ENCODE results near the gene CPAMD8. TPM values are rescaled to one million over a fixed set of nuclear protein-coding genes. Genes with fewer than 3 reads are reported as not detected.
"Not testable (repeated sequence)": the region's sequence is repeated elsewhere in the genome, so short reads cannot be mapped to it uniquely, and the experiment has no call there.

CPAMD8 gene
- total RNA-seq, 1 experiment from 2014 or later: 0.34 TPM

- DNase-seq (ENCODE audit: low read depth in 1 of 2, low spot score in 2 of 2): peak in 1 of 2 experiments; percentile 14
- Histone ChIP-seq H3K27me3 (replicated peaks) (no peaks in the 10 kb centered on the region), H3K36me3 (no peaks in the 10 kb centered on the region), H3K27ac (no peak overlapping the region), H3K9me3 (replicated peaks) (0 out of 2 replicates have a peak, but pooled peaks cover 5% of the 10 kb centered on the region), H3K4me3 (no peak overlapping the region), H3K4me1 (replicated peaks) (no peaks in the 10 kb centered on the region)
These were observed 57.5 kb downstream of the CPAMD8 start for GRCh38 chr19:16969135-16969534.

GRCh38 chr19:16960996-16961822 is 65.4 kb downstream of the CPAMD8 start:
- peak in 1 of 2 experiments; percentile 46 for DNase-seq (ENCODE audit: low read depth in 1 of 2, low spot score in 2 of 2)
- H3K27ac ChIP-seq; H3K4me1 ChIP-seq (replicated peaks); H3K4me3 ChIP-seq; H3K36me3 ChIP-seq; H3K27me3 ChIP-seq (replicated peaks); H3K9me3 ChIP-seq (replicated peaks): not testable (repeated sequence)

- H3K9me3 ChIP-seq (replicated peaks); DNase-seq (ENCODE audit: low read depth in 1 of 2, low spot score in 2 of 2); H3K27me3 ChIP-seq (replicated peaks); H3K4me1 ChIP-seq (replicated peaks); H3K36me3 ChIP-seq; H3K27ac ChIP-seq; H3K4me3 ChIP-seq: not testable (repeated sequence)
These were observed 68.3 kb downstream of the CPAMD8 start for GRCh38 chr19:16958277-16958676.

DNA sequence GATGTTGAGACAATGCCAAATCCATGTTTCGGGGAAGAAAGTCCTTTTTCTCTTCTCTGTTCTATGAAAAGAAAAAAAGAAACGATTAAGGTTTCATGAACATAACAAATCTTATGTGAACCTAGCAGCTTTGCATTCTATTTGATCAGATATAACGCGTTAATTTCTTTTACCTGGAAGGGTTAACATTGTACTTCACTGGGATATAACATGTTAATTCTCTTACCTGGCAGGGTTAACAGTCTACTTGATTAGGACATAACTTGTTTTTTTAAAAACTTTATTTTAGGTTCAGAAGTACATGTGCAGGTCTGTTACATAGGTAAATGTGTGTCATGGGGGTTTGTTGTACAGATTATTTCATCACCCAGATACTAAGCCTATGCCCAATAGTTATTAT is 68.8 kb downstream of the CPAMD8 start:
- no peaks in the 10 kb centered on the region for H3K9me3 ChIP-seq (replicated peaks)
- H3K4me3 ChIP-seq: no peak overlapping the region
- H3K36me3 ChIP-seq: no peaks in the 10 kb centered on the region
- no peak overlapping the region for H3K27ac ChIP-seq
- DNase-seq (ENCODE audit: low read depth in 1 of 2, low spot score in 2 of 2): no peak
- no peaks in the 10 kb centered on the region; the same call in 1 of the 2 replicates for H3K4me1 ChIP-seq (replicated peaks)
- H3K27me3 ChIP-seq (replicated peaks): peaks cover 1% of the 10 kb centered on the region; the same call in 1 of the 2 replicates

DNA sequence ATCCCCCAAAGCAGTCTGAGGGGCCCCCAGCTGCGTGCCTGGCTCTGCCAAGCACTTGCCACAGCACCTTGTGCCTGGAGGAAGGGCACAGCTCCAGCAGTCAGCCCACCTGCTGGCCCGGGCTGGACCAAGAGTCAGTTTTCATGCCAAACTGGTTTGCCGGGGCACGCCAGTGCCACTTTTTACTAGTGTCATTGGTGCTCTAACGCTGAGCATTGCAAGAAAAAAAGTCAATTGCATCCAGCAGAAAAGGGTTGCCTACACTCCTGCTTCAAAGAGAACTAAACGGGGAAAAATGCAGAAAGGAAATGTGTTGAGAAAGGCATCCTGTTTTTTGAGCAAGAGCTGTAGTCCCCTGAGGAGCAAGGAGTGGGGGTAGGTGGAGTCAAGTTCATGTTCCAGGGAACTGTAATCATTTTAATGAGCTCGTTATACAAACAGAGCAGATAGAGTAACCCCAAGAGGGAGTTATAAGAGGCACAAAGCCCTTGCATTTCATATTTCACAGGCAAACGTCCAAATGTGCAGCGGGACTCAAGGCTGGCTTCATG is 69.4 kb downstream of the CPAMD8 start:
- no peaks in the 10 kb centered on the region for H3K36me3 ChIP-seq

DNA sequence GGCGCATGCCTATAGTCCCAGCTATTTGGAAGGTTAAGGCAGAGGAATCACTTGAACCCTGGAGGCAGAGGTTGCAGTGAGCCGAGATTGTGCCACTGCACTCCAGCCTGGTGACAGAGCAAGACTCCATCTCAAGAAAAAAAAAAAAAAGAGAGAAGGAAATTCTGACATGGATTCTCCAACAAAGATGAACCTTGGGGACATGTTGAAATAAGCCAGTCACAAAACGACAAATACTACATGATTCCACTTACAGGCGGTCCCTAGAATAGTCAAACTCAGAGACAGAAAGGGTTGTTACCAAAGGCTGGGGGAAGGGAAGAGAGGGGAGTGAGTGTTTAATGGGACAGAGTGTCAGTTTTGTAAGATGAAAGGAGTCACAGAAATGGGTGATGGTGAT is 71.4 kb downstream of the CPAMD8 start:
- no peaks in the 10 kb centered on the region for H3K4me1 ChIP-seq (replicated peaks)
- H3K27me3 ChIP-seq (replicated peaks): peaks cover 4% of the 10 kb centered on the region; the same call in 1 of the 2 replicates
- H3K36me3 ChIP-seq: no peaks in the 10 kb centered on the region
- H3K9me3 ChIP-seq (replicated peaks): no peaks in the 10 kb centered on the region
- H3K4me3 ChIP-seq: no peak overlapping the region
- DNase-seq (ENCODE audit: low read depth in 1 of 2, low spot score in 2 of 2): no peak
- no peak overlapping the region for H3K27ac ChIP-seq

More for the DNA sequence above, 69.4 kb downstream of the CPAMD8 start:
- Histone ChIP-seq H3K9me3 (replicated peaks) (no peaks in the 10 kb centered on the region), H3K27ac (no peak overlapping the region), H3K4me1 (replicated peaks) (no peaks in the 10 kb centered on the region; the same call in 1 of the 2 replicates), H3K4me3 (no peak overlapping the region), H3K27me3 (replicated peaks) (peaks cover 4% of the 10 kb centered on the region; the same call in 1 of the 2 replicates)
- no peak for DNase-seq (ENCODE audit: low read depth in 1 of 2, low spot score in 2 of 2)

GRCh38 chr19:16952046-16952445 is 74.6 kb downstream of the CPAMD8 start:
- peaks cover 4% of the 10 kb centered on the region; the same call in 1 of the 2 replicates for H3K27me3 ChIP-seq (replicated peaks)
- no peak for DNase-seq (ENCODE audit: low read depth in 1 of 2, low spot score in 2 of 2)
- H3K4me1 ChIP-seq (replicated peaks): no peaks in the 10 kb centered on the region
- no peaks in the 10 kb centered on the region for H3K9me3 ChIP-seq (replicated peaks)
- H3K4me3 ChIP-seq: no peak overlapping the region
- H3K36me3 ChIP-seq: no peaks in the 10 kb centered on the region
- no peak overlapping the region for H3K27ac ChIP-seq

DNA sequence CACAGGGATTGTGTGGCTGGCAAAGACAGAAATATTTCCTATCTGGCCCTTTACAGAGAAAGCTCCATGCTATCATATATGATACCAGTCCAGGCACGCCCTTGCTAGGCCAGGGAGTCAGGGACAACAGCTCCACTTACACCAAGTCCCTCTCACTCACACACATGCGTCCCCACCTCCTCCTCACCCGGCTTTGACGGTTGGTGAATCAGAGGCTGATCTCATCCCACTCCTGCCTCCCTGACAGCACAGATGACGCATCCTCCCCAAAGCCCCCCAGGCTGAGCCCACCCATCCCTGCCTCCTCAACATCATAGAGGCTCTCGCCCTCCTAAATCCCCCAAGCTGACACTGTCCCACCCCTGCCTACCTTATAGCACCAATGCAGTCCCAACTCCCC is 75.1 kb downstream of the CPAMD8 start:
- no peak for DNase-seq (ENCODE audit: low read depth in 1 of 2, low spot score in 2 of 2)
- no peak overlapping the region for H3K27ac ChIP-seq
- H3K36me3 ChIP-seq: no peaks in the 10 kb centered on the region
- no peak overlapping the region for H3K4me3 ChIP-seq
- peaks cover 4% of the 10 kb centered on the region; the same call in 1 of the 2 replicates for H3K27me3 ChIP-seq (replicated peaks)
- no peaks in the 10 kb centered on the region for H3K4me1 ChIP-seq (replicated peaks)
- H3K9me3 ChIP-seq (replicated peaks): no peaks in the 10 kb centered on the region

DNA sequence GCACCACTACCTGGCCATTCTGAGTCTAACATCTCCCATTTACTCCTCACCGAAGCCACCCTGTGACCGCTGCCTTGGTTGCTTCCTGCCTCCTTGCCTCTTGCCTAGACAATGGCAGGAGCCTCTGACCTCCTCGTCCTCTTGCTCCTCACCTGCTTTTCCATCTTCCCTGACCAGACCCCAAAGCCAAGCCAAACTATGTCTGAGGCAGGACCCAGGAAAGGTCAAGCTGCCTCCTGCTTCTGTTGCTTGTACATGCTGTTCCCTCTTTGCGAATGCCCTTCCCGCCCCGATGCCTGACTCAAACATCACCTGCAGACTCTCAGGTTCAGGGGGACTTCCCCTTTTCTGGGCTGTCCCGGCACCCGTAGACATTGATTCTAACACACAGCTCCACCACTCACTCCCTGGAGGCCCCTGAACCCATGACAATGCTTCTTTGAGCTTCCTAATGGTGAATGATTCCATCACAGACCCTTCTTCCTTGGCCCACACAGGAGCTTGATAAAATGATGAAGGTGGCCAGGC is 77.0 kb downstream of the CPAMD8 start:
- no peaks in the 10 kb centered on the region for H3K36me3 ChIP-seq

DNA sequence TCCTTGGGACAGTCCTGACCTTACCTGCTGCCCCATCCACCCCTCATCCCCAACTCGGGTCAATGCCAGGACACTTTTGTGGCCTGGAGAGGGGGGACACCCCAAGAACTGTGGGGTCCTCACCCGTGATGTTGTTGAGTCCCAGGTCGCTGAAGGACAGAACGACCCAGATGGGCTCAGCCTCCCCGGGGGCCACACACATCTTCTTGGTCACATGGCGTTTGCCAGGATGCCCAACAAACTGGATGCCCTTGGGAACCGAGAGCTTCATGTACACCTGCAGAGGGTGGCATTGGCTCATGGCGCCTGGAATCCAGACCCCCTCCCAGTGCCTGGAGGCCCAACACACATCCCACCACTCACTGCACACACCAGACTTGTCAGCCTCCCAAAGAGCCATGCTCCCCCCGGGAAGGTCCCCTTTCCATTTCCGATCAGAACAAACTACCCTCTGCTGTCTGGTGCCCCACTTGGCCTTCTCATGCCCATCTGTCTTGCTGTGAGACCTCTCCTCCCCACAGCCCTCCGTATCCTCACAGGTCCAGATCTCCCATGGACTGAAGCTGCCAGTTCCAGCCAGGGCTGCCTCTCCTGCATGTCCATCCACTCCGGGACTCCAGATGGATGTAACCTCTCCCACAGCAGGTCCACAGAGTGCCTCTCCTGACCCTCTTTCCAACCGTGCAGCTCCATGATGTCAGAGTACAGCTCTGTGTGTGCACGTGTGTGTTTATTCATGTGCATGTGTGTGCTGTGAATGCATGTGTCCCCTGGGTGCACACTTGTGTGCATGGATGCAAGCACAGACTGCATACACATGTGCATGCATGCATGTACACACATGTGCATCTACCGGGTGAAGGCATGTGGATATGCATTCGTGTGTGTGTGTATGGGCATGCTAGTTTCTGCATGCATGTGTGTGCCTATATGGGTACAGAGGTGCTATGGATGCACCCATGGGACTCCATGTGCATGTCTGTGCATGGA is 79.4 kb downstream of the CPAMD8 start:
- Histone ChIP-seq H3K36me3 (no peaks in the 10 kb centered on the region), H3K9me3 (replicated peaks) (no peaks in the 10 kb centered on the region), H3K4me1 (replicated peaks) (no peaks in the 10 kb centered on the region), H3K27ac (no peak overlapping the region), H3K4me3 (no peak overlapping the region), H3K27me3 (replicated peaks) (no peaks in the 10 kb centered on the region)
- no peak for DNase-seq (ENCODE audit: low read depth in 1 of 2, low spot score in 2 of 2)

More for the DNA sequence above, 77.0 kb downstream of the CPAMD8 start:
- H3K27me3 ChIP-seq (replicated peaks): peaks cover 4% of the 10 kb centered on the region; the same call in 1 of the 2 replicates
- no peak for DNase-seq (ENCODE audit: low read depth in 1 of 2, low spot score in 2 of 2)
- H3K4me3 ChIP-seq: no peak overlapping the region
- H3K27ac ChIP-seq: no peak overlapping the region
- no peaks in the 10 kb centered on the region for H3K9me3 ChIP-seq (replicated peaks)
- H3K4me1 ChIP-seq (replicated peaks): no peaks in the 10 kb centered on the region

DNA sequence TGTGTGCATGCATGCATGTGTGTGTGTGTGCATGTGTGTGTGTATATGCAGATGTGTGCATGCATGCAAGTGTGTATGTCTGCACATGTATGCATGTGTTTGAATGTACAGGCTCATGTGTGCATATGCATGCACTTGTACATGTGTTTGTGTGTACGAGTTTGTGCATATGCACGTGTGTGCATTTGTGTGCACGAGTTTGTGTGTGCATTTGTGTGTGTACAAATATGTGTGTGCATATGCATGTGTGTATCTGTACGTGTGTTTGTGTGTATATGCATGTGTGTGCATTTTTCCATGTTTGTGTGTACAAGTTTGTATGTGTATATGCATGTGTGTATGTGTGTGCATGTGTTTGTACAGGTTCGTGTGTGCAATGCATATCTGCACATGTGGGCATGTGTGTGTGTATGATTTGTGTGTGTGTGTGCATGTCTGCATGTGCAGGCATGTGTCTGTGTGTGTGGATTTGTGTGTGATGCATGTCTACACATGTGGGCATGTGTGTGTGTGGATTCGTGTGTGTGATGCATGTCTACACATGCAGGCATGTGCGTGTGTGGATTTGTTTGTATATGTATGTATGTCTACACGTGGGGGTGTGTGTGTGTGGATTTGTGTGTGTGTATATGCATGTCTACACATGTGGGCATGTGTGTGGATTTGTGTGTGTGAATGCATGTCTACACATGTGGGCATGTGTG is 80.7 kb downstream of the CPAMD8 start:
- H3K9me3 ChIP-seq (replicated peaks): no peaks in the 10 kb centered on the region
- H3K27ac ChIP-seq: no peak overlapping the region
- no peaks in the 10 kb centered on the region for H3K27me3 ChIP-seq (replicated peaks)
- DNase-seq (ENCODE audit: low read depth in 1 of 2, low spot score in 2 of 2): no peak
- H3K4me3 ChIP-seq: no peak overlapping the region
- no peaks in the 10 kb centered on the region for H3K36me3 ChIP-seq
- H3K4me1 ChIP-seq (replicated peaks): no peaks in the 10 kb centered on the region

- no peak for DNase-seq (ENCODE audit: low read depth in 1 of 2, low spot score in 2 of 2)
- H3K36me3 ChIP-seq: no peaks in the 10 kb centered on the region
- H3K9me3 ChIP-seq (replicated peaks): no peaks in the 10 kb centered on the region
- H3K27ac ChIP-seq: no peak overlapping the region
- no peak overlapping the region for H3K4me3 ChIP-seq
- no peaks in the 10 kb centered on the region for H3K27me3 ChIP-seq (replicated peaks)
- no peaks in the 10 kb centered on the region for H3K4me1 ChIP-seq (replicated peaks)
These were observed 81.3 kb downstream of the CPAMD8 start for GRCh38 chr19:16945364-16945714.

Measured in SJSA1 (cell line).